Measurements from ENCODE around the gene KCNMB2.

Gene KCNMB2

DNA sequence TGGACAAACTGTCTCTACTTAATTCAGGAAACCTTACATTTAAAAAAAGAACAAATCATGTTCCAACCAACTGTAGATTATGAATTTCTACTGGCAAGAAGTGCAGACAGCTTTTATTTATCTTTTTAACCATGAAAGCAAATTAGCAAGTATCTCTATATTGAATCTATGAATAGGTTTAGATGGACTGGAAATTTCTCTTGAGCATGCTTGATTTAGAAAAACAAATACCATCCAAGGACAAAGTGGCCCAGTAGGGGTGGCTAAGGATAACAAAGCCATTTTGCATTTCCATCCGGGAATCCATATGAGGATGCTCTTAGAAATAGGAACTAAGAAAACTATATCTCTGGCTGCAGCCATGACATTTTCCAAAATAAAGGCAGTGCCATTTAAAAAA lies 150.6 kb downstream of the KCNMB2 start:
- DNase-seq (ENCODE audit: extremely low read depth, low read depth), result no peak
- no peak overlapping the region for H3K4me3 ChIP-seq (replicated peaks; ENCODE audit: low read depth, low read length)
- TF ChIP-seq, protein P1, sequence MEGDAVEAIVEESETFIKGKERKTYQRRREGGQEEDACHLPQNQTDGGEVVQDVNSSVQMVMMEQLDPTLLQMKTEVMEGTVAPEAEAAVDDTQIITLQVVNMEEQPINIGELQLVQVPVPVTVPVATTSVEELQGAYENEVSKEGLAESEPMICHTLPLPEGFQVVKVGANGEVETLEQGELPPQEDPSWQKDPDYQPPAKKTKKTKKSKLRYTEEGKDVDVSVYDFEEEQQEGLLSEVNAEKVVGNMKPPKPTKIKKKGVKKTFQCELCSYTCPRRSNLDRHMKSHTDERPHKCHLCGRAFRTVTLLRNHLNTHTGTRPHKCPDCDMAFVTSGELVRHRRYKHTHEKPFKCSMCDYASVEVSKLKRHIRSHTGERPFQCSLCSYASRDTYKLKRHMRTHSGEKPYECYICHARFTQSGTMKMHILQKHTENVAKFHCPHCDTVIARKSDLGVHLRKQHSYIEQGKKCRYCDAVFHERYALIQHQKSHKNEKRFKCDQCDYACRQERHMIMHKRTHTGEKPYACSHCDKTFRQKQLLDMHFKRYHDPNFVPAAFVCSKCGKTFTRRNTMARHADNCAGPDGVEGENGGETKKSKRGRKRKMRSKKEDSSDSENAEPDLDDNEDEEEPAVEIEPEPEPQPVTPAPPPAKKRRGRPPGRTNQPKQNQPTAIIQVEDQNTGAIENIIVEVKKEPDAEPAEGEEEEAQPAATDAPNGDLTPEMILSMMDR (IDR thresholded peaks at IDR 0.05; ENCODE audit: low read depth, low read length, missing control alignments), result no peak

DNA sequence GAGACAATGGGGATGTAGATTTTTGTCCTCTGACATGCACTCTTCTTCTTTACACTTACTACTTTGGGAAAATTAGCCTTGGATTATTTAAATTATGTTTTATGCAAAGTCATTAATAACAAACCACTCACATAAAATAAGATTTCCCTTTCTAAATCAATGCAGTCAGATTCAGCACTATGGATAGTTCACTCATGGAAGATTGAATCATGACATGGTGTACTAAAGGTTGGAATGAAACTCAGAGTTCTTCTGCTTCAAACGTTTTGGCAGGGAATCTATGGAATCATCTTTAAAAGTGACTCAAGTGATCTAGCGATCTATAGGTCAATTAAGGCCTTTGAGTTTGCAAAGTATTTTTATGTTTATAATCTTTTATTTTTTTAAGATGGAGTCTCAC lies 154.3 kb downstream of the KCNMB2 start:
- DNase-seq (ENCODE audit: extremely low read depth, low read depth), result no peak
- TF ChIP-seq, protein P1 (IDR thresholded peaks at IDR 0.05; ENCODE audit: low read depth, low read length, missing control alignments), result no peak
- H3K4me3 ChIP-seq (replicated peaks; ENCODE audit: low read depth, low read length), result no peak overlapping the region

DNA sequence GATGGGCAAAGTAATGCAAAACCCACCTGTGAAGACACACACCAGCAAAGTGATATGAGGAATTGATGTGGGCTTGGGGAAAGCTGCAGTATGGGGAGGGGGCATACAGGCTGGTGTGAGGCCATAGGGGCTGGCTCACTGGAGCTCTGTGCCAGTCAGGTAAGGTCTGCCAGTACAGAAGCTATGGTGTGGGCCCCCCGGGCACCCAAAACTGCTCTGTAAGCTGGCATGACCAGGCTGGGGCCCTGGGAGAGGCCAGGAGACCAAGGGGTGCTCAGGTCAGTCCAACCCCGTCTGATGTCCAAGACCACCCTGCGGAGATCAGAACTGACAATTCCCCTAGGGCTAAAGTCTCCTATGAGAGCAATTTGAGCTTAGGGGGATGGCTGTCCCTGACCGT lies 163.1 kb downstream of the KCNMB2 start:
- TF ChIP-seq, protein P1 (IDR thresholded peaks at IDR 0.05; ENCODE audit: low read depth, low read length, missing control alignments), result no peak
- DNase-seq (ENCODE audit: extremely low read depth, low read depth), result no peak

DNA sequence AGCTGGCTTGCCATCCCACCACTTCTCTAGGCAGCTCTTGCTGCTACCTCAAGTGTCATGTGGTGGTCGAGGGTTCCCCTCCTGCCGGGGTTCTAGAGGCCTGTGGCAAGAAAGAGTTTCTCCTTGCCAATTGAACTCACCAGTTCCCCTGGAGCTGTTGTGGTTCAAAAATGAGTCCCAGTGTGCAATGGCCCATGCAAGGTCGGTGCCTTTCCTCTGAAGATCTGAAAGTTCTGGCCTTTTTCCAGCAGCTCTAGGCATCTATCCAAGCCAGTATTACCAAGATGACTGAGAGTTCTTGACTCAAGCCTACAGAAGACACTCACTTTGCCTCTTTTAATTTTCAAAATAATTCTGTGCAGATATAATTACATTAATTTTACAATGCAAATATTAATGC lies 163.6 kb downstream of the KCNMB2 start:
- no peak overlapping the region for H3K4me3 ChIP-seq (replicated peaks; ENCODE audit: low read depth, low read length)
- TF ChIP-seq, protein P1 (IDR thresholded peaks at IDR 0.05; ENCODE audit: low read depth, low read length, missing control alignments), result no peak
- no peak for DNase-seq (ENCODE audit: extremely low read depth, low read depth)

More for the DNA sequence above, 163.1 kb downstream of the KCNMB2 start:
- H3K4me3 ChIP-seq (replicated peaks; ENCODE audit: low read depth, low read length), result no peak overlapping the region

DNA sequence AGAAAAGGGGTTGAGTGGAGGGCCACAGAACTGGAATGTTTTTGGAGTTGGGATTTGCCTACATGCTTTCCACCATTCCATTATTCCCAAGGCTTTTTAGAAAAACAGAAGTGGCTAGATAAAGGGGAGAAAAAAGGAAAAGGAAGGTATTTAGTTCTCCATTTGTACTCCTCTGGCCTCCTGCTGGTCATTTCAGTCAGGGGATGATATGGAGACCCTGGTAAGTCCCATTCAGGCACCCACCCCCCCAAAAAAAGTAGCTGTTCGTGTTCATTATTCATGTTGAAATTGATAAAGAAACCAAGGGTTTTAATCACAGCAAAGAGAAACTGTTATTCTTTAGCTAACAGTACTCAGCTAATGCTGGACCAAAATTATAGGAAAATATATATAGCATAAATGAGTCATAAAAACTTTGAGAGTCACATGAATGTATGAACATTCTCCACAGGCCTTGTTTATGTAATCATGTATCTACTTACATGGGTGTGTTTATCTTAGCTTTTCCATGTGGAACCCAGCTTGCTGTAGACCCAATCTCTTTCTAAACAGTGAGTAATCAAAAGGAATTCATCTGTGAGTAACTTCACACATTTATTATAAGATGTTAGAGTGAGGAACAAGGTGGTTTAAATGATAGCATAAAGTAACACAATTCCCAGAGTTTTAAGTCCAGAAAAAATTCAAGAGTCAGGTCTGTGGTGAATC lies 167.2 kb downstream of the KCNMB2 start:
- peak; percentile 88 for DNase-seq (ENCODE audit: extremely low read depth, low read depth)
- TF ChIP-seq, protein P1 (IDR thresholded peaks at IDR 0.05; ENCODE audit: low read depth, low read length, missing control alignments), result peak; percentile 23
- no peak overlapping the region for H3K4me3 ChIP-seq (replicated peaks; ENCODE audit: low read depth, low read length)

DNA sequence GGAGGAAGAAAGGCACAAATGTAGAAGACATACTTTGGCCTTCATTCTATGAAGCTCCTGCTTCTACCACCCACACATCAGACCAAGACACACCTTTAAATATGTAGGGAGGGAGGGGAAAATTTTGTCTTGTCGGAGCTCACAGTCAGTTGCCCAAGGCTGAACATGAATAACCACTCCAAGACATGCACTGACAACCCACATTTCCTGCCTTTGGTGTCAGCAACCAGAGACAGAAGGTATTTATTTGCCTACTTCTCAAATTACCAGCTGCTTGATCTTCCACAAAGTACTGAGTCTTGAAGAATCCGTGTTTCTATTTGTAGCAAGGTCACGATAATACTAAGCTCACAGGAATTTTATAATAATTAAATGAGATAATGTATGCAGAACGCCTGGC lies 169.7 kb downstream of the KCNMB2 start:
- TF ChIP-seq, protein P1 (IDR thresholded peaks at IDR 0.05; ENCODE audit: low read depth, low read length, missing control alignments), result no peak
- DNase-seq (ENCODE audit: extremely low read depth, low read depth), result peak; percentile 75
- no peak overlapping the region for H3K4me3 ChIP-seq (replicated peaks; ENCODE audit: low read depth, low read length)

DNA sequence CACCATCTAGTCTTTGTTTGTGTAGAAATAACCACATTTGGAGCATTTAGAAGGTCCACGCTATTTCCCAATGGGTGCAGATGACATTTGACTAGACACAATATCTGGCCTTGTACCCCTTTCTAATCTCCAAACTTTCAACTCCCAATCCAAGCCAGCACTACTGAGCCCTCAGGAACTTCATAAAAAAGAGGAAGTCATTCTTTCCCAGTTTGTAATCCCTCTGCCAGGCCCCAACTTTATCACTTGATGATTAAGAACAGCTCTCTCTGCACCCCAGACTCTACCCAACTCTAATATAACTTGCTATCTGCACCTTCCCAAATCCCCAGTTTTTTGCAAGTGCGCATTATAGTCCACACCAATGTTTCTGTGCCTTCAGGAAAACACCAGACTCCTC lies 170.2 kb downstream of the KCNMB2 start:
- DNase-seq (ENCODE audit: extremely low read depth, low read depth), result no peak
- TF ChIP-seq, protein P1 (IDR thresholded peaks at IDR 0.05; ENCODE audit: low read depth, low read length, missing control alignments), result no peak
- H3K4me3 ChIP-seq (replicated peaks; ENCODE audit: low read depth, low read length), result no peak overlapping the region
